ENCODE measurements around the gene ACVRL1.

The ACVRL1 gene

DNA sequence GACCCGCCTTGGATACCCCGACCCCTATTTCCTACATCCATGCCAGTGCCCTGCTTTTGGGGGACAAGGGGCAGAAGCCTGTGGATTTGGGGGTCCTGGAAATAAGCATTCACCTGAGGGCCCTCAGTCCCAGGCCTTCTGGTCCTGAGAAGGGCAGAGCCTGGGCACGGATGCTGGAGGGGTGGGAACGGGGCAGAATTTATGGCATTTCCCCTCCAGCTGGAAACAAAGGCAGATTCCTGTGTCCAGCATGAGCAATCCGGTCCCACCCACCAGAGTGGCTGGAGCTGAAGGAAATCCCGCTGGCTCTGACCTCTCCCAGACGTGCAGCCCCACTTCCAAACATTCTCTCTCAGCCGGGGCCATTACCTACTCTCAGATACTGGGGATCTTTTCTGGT lies 10.1 kb upstream of the ACVRL1 start:
- no peak overlapping the region for H3K27ac ChIP-seq (ENCODE audit: low read depth, low read length, poor library complexity, severe bottlenecking)
- no peaks in the 10 kb centered on the region for H3K79me2 ChIP-seq (ENCODE audit: insufficient read depth, low read length)
- TF ChIP-seq, protein P1, sequence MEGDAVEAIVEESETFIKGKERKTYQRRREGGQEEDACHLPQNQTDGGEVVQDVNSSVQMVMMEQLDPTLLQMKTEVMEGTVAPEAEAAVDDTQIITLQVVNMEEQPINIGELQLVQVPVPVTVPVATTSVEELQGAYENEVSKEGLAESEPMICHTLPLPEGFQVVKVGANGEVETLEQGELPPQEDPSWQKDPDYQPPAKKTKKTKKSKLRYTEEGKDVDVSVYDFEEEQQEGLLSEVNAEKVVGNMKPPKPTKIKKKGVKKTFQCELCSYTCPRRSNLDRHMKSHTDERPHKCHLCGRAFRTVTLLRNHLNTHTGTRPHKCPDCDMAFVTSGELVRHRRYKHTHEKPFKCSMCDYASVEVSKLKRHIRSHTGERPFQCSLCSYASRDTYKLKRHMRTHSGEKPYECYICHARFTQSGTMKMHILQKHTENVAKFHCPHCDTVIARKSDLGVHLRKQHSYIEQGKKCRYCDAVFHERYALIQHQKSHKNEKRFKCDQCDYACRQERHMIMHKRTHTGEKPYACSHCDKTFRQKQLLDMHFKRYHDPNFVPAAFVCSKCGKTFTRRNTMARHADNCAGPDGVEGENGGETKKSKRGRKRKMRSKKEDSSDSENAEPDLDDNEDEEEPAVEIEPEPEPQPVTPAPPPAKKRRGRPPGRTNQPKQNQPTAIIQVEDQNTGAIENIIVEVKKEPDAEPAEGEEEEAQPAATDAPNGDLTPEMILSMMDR (IDR thresholded peaks at IDR 0.05; ENCODE audit: low read length) = no peak
- no peak for TF ChIP-seq EZH2 (IDR thresholded peaks at IDR 0.05; ENCODE audit: borderline replicate concordance, low read length)
- H3K9me2 ChIP-seq (ENCODE audit: low read depth, low read length) = no peaks in the 10 kb centered on the region
- H3K36me3 ChIP-seq (ENCODE audit: insufficient read depth, low read length) = no peaks in the 10 kb centered on the region
- no peak overlapping the region for H3K9ac ChIP-seq (ENCODE audit: low read length)
- no peak overlapping the region for H3K4me2 ChIP-seq (ENCODE audit: low read length)
- H4K20me1 ChIP-seq (ENCODE audit: insufficient read depth, low read length) = no peaks in the 10 kb centered on the region
- no peak overlapping the region for H2AFZ ChIP-seq (ENCODE audit: low read length)
- H3K9me3 ChIP-seq (ENCODE audit: low read length) = no peaks in the 10 kb centered on the region
- no peaks in the 10 kb centered on the region for H3K4me1 ChIP-seq (ENCODE audit: insufficient read depth, low read length, severe bottlenecking)
- H3K27me3 ChIP-seq (ENCODE audit: insufficient read depth, low read length) = no peaks in the 10 kb centered on the region; the same call in 1 of the 2 replicates
- H3K4me3 ChIP-seq (ENCODE audit: low read depth, low read length, poor library complexity, severe bottlenecking) = no peak overlapping the region
- no peaks in the 10 kb centered on the region for H3F3A ChIP-seq (ENCODE audit: insufficient read depth, low read length)

DNA sequence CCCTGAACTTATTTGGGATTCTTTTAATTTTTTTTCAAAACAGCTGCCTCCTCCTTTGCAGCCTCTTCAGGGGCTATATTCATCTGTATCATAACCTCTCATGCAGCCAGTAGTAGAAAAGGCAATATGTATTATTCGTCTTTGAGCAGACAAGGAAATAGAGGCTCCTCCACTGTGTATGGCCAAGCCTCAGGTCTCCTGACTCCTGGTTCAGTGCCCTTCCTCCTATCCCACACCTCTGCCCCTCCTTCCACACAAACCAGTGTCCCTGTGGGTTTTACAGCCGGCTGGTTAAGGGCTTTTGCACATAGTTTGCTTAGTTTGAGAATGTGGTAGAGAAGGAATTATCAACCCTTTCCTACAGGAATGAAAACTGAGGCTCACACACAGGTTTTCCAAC lies 8.8 kb upstream of the ACVRL1 start:
- TF ChIP-seq EZH2 (IDR thresholded peaks at IDR 0.05; ENCODE audit: borderline replicate concordance, low read length) = no peak
- TF ChIP-seq, protein P1 (IDR thresholded peaks at IDR 0.05; ENCODE audit: low read length) = no peak
- Histone ChIP-seq H3K36me3 (ENCODE audit: insufficient read depth, low read length) (no peaks in the 10 kb centered on the region), H3F3A (ENCODE audit: insufficient read depth, low read length) (no peaks in the 10 kb centered on the region), H3K4me3 (ENCODE audit: low read depth, low read length, poor library complexity, severe bottlenecking) (no peak overlapping the region), H2AFZ (ENCODE audit: low read length) (no peak overlapping the region), H3K79me2 (ENCODE audit: insufficient read depth, low read length) (no peaks in the 10 kb centered on the region), H3K9me2 (ENCODE audit: low read depth, low read length) (no peaks in the 10 kb centered on the region), H3K4me2 (ENCODE audit: low read length) (no peak overlapping the region), H3K27ac (ENCODE audit: low read depth, low read length, poor library complexity, severe bottlenecking) (no peak overlapping the region), H3K9me3 (ENCODE audit: low read length) (no peaks in the 10 kb centered on the region), H3K27me3 (ENCODE audit: insufficient read depth, low read length) (no peaks in the 10 kb centered on the region; the same call in 1 of the 2 replicates), H4K20me1 (ENCODE audit: insufficient read depth, low read length) (no peaks in the 10 kb centered on the region), H3K4me1 (ENCODE audit: insufficient read depth, low read length, severe bottlenecking) (no peaks in the 10 kb centered on the region), H3K9ac (ENCODE audit: low read length) (no peak overlapping the region)

DNA sequence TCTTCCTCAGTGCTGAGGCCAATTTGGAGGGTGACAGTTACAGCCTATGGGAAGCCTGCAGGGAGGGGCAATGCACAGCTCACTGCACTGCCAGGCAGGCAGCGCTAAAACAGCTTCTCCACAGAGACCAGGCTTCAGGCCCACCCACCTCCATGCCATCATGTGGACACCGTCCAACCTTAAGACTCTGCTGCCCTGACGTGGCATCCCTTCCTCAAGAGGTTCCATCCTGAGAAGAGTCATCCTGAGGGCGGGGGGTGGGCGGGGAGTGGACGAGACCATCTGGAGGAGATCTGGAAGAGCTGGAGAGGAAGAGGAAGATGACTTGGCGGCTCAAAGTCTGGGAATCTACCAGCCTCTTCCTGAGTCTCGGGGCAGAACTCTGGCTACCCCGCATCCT lies 8.4 kb upstream of the ACVRL1 start:
- H3K4me2 ChIP-seq (ENCODE audit: low read length) = no peak overlapping the region
- no peaks in the 10 kb centered on the region for H3K79me2 ChIP-seq (ENCODE audit: insufficient read depth, low read length)
- H3K9me2 ChIP-seq (ENCODE audit: low read depth, low read length) = no peaks in the 10 kb centered on the region
- H3K9me3 ChIP-seq (ENCODE audit: low read length) = no peaks in the 10 kb centered on the region
- no peak overlapping the region for H3K27ac ChIP-seq (ENCODE audit: low read depth, low read length, poor library complexity, severe bottlenecking)
- TF ChIP-seq EZH2 (IDR thresholded peaks at IDR 0.05; ENCODE audit: borderline replicate concordance, low read length) = no peak
- TF ChIP-seq, protein P1 (IDR thresholded peaks at IDR 0.05; ENCODE audit: low read length) = no peak
- no peak overlapping the region for H2AFZ ChIP-seq (ENCODE audit: low read length)
- no peaks in the 10 kb centered on the region for H3K4me1 ChIP-seq (ENCODE audit: insufficient read depth, low read length, severe bottlenecking)
- H4K20me1 ChIP-seq (ENCODE audit: insufficient read depth, low read length) = no peaks in the 10 kb centered on the region
- H3K9ac ChIP-seq (ENCODE audit: low read length) = no peak overlapping the region
- H3K4me3 ChIP-seq (ENCODE audit: low read depth, low read length, poor library complexity, severe bottlenecking) = no peak overlapping the region
- no peaks in the 10 kb centered on the region for H3F3A ChIP-seq (ENCODE audit: insufficient read depth, low read length)
- H3K27me3 ChIP-seq (ENCODE audit: insufficient read depth, low read length) = no peaks in the 10 kb centered on the region; the same call in 1 of the 2 replicates
- H3K36me3 ChIP-seq (ENCODE audit: insufficient read depth, low read length) = no peaks in the 10 kb centered on the region

Data from OCI-LY1 (cell line).